NCI-H345 treated with DMSO at 0.1 percent for 48 hours (cell line): ENCODE data around the gene OR52K2.
"Not testable (repeated sequence)": the region's sequence is repeated elsewhere in the genome, so short reads cannot be mapped to it uniquely, and the experiment has no call there.

Experiments
- DNase-seq: peaks from one replicate; lab custom pipeline; 2025; ENCODE audit not compliant: unreplicated experiment; lab: John Stamatoyannopoulos, UW

The OR52K2 gene

DNA sequence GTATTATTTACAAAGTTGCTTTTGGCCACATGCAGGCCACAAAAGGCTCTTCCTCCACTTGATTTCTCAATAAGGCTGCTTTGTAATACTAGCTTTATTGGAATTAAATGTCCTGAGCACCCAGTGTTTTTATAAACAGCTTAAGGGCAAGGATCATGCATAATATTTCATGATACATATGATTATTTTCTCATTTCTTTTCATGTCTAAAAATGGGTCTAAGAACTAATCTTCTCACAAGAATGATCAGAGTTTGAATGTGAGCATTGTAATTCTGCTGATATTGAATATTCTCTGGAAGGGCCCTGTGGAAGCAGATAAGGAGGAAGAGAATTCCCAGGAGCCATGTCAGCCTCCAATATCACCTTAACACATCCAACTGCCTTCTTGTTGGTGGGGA lies at the start of gene OR52K2:
Gene OR52K2, plus strand, starts transcription at position 301 of the 400 bp plus-strand sequence. Its CDS starts 45 bp downstream, at position 346.
- no peak for DNase-seq

- DNase-seq = not testable (repeated sequence)
Measured at GRCh38 chr11:4406206-4406605, 42.9 kb upstream of the OR52K2 start.

GRCh38 chr11:4416306-4416705 lies 32.8 kb upstream of the OR52K2 start:
- no peak for DNase-seq

- no peak for DNase-seq
Measured at GRCh38 chr11:4416816-4417215, 32.3 kb upstream of the OR52K2 start.

DNA sequence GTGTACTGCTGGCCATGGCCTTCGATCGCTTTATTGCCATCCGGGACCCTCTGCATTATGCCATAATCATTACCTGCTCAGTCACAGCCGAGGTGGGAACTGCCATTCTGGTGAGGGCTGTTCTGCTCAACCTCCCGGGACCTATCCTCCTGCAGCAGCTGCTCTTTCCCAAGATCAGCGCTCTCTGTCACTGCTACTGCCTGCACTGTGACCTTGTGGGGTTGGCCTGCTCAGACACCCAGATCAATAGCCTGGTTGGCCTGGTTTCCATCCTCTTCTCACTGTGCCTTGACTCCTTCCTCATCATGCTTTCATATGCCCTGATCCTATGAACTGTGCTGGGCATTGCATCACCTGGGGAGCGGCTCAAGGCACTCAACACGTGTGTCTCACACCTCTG lies 30.7 kb upstream of the OR52K2 start:
- DNase-seq = no peak

- DNase-seq = no peak
Measured at GRCh38 chr11:4430051-4430450, 19.0 kb upstream of the OR52K2 start.

- DNase-seq = no peak
Measured at GRCh38 chr11:4433856-4434255, 15.2 kb upstream of the OR52K2 start.

GRCh38 chr11:4436411-4436810 lies 12.7 kb upstream of the OR52K2 start:
- DNase-seq = no peak

DNA sequence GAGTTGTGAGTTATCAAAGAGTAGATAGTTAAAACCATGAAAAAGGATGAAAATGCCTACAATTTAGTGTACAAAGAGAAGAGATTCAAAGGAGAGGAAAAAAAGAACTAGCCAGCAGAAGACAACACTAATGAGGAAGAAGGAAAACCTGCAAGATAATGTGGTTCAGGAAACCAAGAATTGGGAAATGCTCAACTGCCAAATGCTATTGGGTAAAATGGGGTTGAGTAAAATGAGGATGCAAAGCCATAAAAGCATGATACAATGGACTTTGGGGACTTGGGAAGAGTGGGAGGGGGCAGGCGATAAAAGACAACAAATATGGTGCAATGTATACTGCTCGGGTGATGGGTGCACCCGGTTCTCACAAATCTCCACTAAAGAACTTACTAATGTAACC lies 7.6 kb upstream of the OR52K2 start:
- no peak for DNase-seq

DNA sequence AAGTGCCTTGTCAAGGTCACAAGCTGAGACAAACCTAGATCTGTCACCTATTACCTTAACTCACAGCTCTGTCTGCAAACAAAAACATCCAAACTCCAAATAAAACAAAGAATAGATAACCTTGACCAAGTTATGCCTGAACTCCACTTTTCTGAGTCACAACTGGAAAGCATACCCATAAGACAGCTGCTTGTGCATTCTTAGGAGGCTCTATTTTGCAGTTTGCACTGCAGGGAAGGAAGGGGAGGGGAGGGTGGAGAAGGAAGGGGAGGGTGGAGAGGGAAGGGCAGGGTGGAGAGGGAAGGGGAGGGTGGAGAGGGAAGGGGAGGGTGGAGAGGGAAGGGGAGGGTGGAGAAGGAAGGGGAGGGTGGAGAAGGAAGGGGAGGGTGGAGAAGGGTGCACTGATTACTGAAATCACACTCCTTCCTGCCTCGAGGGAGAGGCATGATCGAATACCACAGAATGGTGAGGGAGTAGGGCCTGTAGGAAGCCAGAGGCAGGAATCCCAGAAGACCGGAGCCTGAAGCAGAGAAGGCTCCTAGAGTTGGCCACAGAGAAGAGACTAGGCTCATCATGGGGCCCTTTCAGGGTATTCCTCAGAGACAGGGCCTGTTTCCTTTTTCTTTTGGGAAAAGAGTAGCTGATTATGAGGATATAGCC lies 5.7 kb upstream of the OR52K2 start:
- no peak for DNase-seq

GRCh38 chr11:4453118-4453517 lies 4.0 kb downstream of the OR52K2 start:
- DNase-seq = no peak

DNA sequence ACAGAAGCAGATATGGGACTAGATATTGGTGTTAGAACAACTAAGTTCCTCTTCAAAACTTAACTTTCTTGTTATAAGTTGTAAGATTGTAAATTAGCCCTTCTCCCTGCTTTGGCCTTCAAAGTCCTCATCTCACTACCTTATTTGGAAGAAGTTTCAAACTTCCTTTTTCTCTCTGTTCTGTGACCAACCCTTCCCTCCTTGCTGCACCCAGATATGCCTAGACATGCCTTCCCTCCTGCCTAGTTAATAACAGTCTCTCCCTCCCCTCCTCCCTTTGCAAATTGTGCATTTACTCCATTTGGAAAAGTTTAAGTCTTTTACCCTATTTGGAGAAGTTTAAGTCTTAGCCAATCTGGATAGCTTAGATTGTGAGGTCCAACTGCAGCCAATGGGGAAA lies 4.9 kb downstream of the OR52K2 start:
- no peak for DNase-seq

GRCh38 chr11:4455419-4455818 lies 6.3 kb downstream of the OR52K2 start:
- DNase-seq = no peak

- DNase-seq = no peak
Measured at GRCh38 chr11:4459500-4459899, 10.4 kb downstream of the OR52K2 start.

DNA sequence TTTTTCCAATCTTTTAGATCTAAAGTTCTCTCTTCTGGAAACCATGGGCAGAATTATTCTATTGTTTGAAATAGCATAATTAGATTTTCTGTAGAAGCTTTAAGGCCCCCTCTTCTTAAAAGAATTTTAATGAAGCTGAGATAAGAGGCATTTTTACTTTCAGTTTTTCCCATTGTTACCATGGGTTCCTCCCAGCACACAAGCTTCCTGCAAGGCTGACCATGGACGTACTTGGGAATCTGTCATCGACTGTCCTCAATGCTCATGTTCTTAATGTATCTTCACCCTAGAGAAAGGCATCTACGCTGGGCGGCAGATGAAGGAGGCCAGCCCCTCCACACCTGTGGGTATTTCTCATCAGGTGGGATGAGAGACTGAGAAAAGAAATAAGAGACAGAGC lies 11.1 kb downstream of the OR52K2 start:
- DNase-seq = no peak

GRCh38 chr11:4464216-4465159 lies 15.4 kb downstream of the OR52K2 start:
- DNase-seq = no peak

- DNase-seq = no peak
Measured at GRCh38 chr11:4465407-4465806, 16.3 kb downstream of the OR52K2 start.

DNA sequence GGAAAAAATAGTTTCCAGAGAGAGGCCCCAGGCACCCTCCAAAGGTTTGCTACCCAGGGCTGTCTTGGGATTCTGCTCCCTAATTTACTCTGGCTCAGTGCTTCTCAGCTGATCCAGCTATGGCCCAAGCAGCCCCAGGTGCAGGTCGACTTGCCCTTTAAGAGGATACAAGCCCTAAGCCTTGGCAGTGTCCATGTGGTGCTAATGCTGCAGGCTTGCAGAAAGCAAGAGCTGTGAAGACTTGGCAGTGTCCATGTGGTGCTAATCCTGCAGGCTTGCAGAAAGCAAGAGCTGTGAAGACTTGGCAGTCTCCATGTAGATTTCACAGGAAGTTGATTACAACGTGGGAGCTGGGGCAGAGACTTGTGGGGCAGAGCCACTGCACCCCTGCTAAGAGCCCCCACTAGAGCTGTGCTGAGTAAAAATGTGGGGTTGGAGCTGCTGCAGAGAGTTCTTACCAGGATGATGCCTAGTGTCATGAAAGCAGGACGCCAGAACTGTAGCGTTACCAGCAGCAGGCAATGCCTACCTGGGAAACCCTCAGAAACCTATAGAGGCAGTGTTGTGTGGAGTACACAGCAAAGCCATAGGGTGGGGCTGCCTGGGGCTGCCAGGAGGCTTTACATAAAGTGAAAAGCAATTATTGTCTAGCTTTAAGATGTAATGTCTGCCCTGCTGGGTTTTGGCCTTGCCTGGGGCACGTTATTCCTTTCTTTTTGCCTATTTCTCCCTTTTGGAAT lies 17.2 kb downstream of the OR52K2 start:
- no peak for DNase-seq

DNA sequence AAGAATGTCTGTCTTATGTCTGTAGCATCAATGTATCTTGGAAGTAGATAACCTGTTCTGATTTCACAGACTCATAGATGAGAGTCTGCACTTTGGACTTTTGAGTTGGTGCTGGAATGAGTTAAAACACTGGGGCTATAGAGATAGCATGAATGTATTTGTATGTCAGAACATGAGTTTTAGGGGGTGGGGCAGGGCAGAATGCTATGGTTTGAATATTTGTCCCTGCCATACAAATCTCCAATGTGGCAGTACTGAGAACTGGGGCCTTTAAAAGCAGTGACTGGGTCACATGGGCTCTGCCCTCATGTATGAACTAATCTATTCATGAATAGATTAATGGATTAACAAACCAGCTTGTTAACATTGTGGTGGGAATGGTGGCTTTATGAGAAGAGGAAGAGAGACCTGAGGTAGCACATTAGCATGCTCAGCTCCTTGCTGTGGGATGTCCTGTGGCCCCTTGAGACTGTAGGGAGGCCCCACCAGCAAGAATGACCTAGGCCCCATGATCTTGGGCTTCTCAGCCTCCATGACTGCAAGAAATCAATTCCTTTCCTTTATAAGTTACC lies 17.9 kb downstream of the OR52K2 start:
- DNase-seq = no peak

DNA sequence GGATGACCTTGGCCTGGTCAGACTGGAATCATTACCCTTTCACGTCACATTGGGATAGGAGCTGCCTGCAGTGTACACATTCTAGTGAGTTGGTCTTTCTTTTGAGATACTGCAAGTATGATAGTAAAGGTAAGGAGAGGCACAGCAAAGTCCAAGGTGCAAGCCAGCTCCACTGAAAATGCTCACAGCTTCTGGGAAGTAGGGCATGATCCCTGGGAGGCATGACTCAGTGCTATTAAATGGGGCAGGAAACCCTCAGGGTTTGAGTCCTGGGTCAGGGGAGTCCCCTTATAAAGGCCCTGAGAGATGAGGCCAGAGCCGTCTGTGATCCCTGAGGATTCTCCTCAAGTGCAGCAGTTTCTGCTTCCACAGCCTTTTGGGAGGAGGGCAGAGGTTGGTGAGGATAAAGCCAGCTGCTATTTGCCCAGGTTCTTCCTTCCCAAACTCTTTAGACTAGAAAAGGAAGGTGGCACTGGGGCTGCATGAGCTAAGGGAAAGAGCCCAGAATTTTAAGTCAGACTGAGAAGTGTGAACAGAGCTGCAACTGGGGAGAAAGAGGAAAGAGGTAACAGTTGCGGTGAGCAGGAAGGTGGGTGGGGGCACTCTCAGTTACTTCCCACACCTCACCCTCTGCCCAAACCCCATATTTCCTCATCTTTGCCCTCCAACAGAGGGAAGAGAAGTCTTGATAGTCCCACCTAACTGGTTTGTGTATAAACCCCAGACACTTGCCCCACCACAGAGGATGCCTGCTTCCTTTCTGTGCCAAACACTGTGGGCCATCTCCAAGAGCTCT lies 18.9 kb downstream of the OR52K2 start:
- no peak for DNase-seq
